NOMO-1 treated with DMSO at 0.1 percent for 48 hours (cell line): ENCODE measurements around the gene ARL4D.
"Not testable (repeated sequence)": the region's sequence is repeated elsewhere in the genome, so short reads cannot be mapped to it uniquely, and the experiment has no call there.

Experiments
- DNase-seq: peaks from one replicate; lab custom pipeline; 2025; ENCODE audit not compliant: unreplicated experiment; lab: John Stamatoyannopoulos, UW

ARL4D gene

DNA sequence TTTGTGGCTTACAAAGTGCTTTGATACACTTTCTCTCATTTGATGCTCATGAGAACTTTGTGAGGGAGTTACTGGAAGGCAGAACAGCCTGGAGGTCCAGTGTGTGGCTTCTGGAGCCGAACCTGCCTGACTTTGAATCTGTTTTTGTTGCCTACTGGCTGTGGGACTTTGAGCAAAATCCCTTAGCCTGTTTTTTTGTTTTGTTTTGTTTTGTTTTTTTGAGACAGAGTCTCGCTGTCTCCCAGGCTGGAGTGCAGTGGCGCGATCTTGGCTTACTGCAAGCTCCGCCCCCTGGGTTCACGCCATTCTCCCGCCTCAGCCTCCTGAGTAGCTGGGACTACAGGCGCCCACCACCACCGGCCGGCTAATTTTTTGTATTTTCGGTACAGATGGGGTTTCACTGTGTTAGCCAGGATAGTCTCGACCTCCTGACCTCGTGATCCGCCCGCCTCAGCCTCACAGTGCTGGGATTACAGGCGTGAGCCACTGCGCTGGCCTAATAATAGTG, 20.6 kb downstream of the ARL4D start:
- DNase-seq = not testable (repeated sequence)

DNA sequence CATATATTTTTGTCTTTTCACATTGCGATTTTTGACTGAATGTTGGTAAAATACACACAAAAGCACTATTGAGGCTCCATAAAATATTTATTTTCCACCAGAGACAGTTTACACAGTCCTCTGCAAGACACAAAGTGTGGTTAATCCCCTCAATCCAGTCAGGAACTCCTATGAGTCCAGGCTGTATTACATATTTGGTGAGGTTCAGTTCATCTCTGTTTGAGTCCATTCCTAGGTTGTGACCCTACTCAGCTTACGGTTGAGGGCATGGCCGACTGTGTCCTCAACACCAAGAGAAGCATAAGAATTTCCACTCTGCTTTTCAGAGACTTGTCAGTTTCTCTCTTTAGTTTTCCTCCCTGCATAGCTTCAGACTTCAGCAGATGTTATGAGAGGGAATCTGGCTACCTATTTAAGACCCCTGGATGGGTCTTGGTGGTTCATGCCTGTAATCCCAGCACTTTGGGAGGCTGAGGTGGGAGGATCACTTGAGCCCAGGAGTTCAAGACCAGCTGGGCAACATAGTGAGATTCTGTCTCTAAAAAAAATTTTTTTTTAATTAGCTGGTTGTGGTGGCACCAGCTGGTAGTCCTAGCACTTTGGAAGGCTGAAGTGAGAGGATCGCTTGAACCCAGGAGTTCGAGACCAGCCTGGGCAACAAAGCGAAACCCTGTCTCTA, 25.1 kb downstream of the ARL4D start:
- no peak for DNase-seq

DNA sequence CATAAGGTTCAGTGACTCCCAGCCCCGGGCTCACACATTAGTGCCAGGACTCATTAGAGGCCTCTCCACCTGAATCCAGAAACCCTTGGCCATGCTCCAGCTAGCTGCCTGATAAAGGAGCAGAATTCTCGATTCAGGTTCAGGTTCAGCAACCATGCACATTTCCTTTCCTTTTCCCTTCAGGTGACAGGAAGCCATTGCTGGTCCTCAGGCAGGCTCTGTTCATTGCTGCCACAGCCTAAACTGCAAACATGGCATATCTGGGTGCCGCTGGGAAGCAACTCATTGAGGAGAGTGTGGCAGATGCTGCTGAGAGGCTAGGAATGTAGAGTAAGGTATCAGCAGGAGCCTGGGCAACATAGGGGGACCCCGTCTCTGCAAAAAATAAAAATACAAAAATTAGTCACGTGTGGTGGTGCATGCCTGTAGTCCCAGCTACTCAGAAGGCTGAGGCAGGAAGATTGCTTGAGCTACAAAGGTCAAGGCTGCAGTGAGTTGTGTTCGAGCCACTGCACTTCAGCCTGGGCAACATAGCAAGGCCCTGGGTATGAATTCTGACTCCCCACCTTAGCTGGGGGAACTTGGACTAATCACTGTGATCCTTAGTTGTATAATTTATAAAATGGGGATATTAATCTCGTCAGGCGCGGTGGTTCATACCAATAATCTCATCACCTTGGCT, 28.7 kb downstream of the ARL4D start:
- DNase-seq = no peak

GRCh38 chr17:43428524-43428923, 29.7 kb downstream of the ARL4D start:
- no peak for DNase-seq

- no peak for DNase-seq
These were observed 32.3 kb downstream of the ARL4D start for GRCh38 chr17:43430936-43431713.

DNA sequence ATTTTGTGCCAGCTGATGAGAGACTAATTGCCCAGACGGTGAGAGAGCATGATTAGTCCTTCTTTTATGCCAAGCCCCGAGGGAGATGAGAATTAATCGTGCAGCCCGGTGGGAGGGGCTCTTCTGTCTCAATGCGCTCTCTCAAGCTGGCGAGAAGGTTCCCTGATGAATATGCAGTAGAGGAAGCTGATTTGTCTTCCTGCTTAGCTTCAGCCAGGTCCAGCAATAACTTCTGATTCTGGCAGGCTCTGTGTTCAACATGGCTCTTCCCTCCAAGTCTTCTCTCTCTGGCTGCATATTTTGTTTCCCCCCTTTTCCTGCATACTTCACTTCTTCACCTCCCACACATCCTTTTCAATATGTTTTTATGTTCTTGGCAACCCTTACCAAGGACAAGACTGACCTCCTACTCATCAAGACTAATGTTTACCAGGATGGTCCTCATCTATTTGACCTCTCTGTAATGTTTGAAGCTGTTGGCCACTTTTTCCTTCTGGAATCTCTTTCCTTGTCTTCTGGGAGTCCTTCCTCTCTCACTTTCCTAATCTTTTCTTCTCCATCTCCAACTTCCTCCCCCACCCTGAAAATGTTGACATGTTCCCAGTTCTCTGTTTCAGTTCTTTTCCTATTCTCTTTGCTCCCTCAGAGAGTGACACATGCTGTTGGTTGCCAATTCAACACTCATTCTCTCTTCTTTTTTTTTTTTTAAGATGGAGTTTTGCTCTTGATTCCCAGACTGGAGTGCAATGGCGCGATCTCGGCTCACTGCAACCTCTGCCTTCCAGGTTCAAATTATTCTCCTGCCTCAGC, 33.1 kb downstream of the ARL4D start:
- DNase-seq = no peak

DNA sequence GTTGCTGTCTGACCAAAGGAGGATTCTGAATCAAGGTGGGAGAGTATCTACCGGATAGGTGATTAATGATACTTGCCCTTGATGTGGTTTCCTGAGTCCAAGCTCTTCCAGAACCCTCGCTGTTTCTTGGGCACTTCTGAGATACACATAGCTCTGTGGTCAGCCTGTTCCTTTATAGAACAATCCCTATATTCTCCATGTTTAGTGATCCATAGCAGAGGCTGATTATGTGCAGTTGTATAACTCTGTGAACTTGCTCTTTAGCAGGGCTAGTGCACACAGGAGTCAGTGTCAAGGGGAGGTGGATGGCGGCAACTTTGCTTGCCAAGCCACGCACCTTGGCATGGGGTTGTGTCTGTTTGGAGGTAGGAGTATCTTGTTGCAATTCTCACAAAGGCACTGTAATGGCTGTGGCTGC, 36.1 kb downstream of the ARL4D start:
- no peak for DNase-seq

DNA sequence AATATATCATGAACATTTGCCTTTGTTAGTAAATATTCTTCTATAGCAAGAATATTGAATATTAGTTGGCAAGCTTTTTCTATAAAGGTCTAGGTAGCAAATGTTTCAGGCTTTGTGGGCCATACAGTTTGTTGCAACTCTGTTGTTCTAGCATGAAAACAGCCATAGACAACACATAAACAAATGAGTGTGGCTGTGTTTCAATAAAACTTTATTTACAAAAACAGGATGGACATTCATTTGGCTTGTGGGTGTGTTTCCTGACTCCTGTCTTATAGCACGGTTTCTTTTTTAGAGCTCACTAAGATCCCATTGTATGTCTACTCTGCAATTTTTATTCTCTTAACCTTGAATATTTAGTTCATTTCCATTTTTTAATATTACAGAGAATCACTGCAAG, 39.0 kb downstream of the ARL4D start:
- no peak for DNase-seq

DNA sequence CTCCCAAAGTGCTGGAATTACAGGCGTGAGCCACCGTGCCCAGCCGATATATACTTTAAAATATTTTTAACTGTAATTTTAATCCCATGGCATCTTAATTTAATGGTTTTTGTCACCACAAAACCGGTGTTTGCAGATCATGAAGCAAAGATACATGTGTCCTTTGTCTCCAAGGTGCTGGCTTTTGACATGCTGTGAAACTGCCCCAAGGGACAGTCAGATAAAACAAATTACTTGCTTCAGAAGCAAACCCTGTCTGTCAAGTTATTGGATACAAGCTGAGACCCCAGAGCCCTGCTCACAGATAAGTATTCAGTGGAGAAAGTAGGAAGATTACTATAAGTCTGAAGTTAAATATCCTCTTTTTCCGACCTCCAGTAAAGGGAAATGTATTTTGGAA, 39.8 kb downstream of the ARL4D start:
- DNase-seq = no peak

- DNase-seq = no peak
These were observed 40.2 kb downstream of the ARL4D start for GRCh38 chr17:43439041-43439440.

GRCh38 chr17:43442711-43443110, 43.9 kb downstream of the ARL4D start:
- DNase-seq = no peak

DNA sequence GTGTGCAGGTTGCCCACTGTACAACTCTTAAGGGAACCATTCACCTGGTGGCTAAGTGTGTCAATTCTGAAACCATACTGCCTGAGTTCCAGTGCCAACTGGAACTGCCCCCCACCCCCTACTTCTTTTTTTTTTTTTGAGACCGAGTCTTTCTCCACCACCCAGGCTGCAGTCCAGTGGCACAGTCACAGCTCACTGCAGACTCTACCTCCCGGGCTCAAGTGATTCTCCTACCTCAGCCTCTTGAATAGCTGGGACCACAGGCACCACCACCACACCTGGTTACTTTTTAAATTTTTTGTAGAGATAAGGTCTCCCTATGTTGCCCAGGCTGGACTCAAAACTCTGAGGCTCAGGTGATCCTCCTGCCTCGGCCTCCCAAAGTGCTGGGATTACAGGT, 44.6 kb downstream of the ARL4D start:
- DNase-seq = no peak

GRCh38 chr17:43444223-43445008, 45.6 kb downstream of the ARL4D start:
- no peak for DNase-seq

GRCh38 chr17:43445009-43445589, 46.3 kb downstream of the ARL4D start:
- no peak for DNase-seq

- DNase-seq = no peak
These were observed 48.0 kb downstream of the ARL4D start for GRCh38 chr17:43446773-43447172.

- no peak for DNase-seq
These were observed 50.1 kb downstream of the ARL4D start for GRCh38 chr17:43448720-43449469.

DNA sequence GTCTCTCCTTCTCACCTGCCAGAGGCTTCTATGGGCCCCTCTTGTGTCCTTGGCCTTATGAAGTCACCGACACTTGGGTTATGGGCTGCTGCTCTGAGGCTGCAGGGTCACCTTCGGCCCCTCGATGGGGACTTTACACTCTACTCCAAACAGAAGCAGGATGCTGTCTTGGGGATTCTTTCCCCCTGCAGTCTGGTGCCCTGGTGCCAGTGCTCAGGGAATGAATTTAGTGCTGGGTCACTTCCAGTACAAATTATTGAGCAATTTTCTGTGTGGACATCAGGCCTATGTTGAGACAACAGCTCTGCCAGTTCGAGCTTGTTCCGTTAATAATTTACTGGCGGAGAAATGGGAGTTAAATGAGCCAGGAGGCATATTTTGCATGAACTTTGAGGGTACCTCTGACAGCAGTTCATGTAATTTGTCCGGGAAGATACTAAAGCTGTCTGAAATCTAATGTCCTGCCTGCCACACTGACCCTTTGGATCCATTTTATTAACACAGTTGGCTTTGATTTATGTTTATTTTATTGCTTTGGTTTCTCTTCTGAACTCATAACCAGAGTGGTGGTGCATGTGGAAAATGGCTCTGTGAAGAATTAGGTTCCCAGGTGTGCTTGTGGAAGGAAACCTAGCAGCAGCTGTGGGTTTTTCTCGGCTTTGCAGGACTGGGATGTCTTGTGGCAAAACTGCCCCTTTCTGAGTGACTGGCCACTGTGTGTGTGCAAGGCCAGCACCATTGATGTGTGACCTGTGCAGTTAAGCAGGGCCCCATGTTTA, 50.9 kb downstream of the ARL4D start:
- DNase-seq = no peak
